Measurements from ENCODE around the gene TCF4. TPM values are rescaled to one million over a fixed set of nuclear protein-coding genes. Genes with fewer than 3 reads are reported as not detected.

TCF4 gene
- total RNA-seq, 1 donor from 2014 or later = 56.8 TPM

DNA sequence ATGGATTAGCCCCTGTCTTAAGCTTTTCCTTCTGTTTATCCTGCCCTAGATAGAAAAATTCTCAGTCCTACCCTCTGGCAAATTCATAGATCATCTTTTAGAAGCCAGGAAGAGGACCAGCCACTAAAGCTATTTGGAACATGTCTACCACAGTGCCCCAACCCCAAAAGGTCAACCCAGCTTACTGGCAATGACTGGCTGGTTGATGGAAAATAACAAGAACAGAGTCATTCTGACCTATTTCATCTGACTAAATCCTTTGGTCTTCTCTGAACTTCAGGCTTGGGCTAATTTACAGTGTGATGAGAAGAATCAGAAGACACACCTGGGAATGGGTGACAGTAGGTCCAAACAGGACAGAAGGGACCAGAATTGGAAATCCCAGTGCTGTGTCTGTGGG is 401.4 kb downstream of the TCF4 start:
- no peak for DNase-seq (ENCODE audit: low spot score, unreplicated experiment)
- Mint-ChIP-seq H3K4me3 (ENCODE audit: low read depth) (no peak overlapping the region), H3K9me3 (ENCODE audit: low read depth) (no peaks in the 10 kb centered on the region), H3K4me1 (ENCODE audit: low read depth) (peaks cover 1% of the 10 kb centered on the region), H3K36me3 (ENCODE audit: insufficient read depth) (no peaks in the 10 kb centered on the region), H3K27ac (no peak overlapping the region), H3K27me3 (peaks cover 6% of the 10 kb centered on the region)
- TF ChIP-seq, protein P1, sequence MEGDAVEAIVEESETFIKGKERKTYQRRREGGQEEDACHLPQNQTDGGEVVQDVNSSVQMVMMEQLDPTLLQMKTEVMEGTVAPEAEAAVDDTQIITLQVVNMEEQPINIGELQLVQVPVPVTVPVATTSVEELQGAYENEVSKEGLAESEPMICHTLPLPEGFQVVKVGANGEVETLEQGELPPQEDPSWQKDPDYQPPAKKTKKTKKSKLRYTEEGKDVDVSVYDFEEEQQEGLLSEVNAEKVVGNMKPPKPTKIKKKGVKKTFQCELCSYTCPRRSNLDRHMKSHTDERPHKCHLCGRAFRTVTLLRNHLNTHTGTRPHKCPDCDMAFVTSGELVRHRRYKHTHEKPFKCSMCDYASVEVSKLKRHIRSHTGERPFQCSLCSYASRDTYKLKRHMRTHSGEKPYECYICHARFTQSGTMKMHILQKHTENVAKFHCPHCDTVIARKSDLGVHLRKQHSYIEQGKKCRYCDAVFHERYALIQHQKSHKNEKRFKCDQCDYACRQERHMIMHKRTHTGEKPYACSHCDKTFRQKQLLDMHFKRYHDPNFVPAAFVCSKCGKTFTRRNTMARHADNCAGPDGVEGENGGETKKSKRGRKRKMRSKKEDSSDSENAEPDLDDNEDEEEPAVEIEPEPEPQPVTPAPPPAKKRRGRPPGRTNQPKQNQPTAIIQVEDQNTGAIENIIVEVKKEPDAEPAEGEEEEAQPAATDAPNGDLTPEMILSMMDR (IDR thresholded peaks at IDR 0.05; ENCODE audit: unreplicated experiment) = no peak

DNA sequence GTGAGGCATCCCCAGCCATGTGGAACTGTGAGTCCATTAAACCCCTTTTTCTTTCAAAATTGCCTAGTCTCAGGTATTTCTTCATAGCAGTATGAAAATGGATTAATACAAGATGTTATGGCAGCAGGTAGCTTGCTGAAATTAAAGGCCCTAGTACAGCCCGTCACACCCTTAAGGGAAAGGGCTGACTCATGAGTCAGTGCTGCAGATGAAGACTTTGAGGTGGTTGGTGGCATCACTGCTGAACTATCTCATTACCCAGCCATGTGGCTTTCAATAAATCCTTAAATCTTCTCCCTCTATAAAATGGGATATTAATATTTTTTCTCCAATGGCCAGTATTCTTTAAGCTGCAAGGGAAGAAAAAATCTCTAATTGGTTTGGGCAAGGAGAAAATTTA is 402.6 kb downstream of the TCF4 start:
- H3K4me1 Mint-ChIP-seq (ENCODE audit: low read depth) = peaks cover 1% of the 10 kb centered on the region
- DNase-seq (ENCODE audit: low spot score, unreplicated experiment) = no peak
- H3K27ac Mint-ChIP-seq = no peak overlapping the region
- no peaks in the 10 kb centered on the region for H3K9me3 Mint-ChIP-seq (ENCODE audit: low read depth)
- no peaks in the 10 kb centered on the region for H3K36me3 Mint-ChIP-seq (ENCODE audit: insufficient read depth)
- H3K4me3 Mint-ChIP-seq (ENCODE audit: low read depth) = no peak overlapping the region
- peaks cover 6% of the 10 kb centered on the region for H3K27me3 Mint-ChIP-seq
- TF ChIP-seq, protein P1 (IDR thresholded peaks at IDR 0.05; ENCODE audit: unreplicated experiment) = no peak

DNA sequence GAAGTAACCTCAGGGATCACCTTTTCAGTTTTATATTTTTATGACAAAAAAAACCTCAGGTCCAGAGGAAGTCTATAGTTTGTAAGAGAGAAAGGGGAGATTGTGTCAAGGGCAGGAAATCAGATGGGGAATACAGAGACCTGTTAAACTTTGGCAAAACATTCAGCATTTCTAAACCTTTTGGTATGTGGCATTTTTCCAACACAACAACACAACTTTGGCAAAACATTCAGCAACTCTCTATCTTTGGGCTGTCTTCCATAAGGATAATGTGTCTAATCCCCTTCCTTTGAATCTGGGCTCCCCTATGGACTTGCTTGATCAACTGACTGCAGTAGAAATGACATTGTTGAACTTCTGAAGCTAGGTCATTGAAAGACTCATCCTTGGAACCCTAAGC is 408.2 kb downstream of the TCF4 start:
- Mint-ChIP-seq H3K36me3 (ENCODE audit: insufficient read depth) (no peaks in the 10 kb centered on the region), H3K4me1 (ENCODE audit: low read depth) (no peaks in the 10 kb centered on the region), H3K4me3 (ENCODE audit: low read depth) (no peak overlapping the region), H3K27ac (no peak overlapping the region), H3K27me3 (peaks cover 3% of the 10 kb centered on the region), H3K9me3 (ENCODE audit: low read depth) (peaks cover 11% of the 10 kb centered on the region)
- TF ChIP-seq, protein P1 (IDR thresholded peaks at IDR 0.05; ENCODE audit: unreplicated experiment) = no peak
- no peak for DNase-seq (ENCODE audit: low spot score, unreplicated experiment)

DNA sequence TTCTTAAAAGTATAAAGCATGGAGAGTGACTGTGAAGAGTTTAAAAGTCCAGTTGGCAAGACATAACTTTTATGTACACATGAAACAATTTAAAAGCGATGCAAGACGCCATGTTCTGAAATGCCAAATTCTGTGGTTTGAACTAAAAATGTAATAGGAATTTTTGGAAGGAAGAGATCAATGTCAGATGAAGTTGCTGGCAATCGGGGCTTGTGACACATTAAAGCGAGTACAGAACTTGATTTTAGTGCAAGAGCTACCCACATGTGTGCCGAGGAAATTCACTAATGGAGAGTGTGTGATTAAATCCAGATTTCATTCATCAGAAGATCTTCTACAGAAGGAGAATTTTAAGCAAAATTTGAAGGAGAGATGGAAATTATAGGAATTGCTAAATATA is 408.6 kb downstream of the TCF4 start:
- TF ChIP-seq, protein P1 (IDR thresholded peaks at IDR 0.05; ENCODE audit: unreplicated experiment) = no peak
- Mint-ChIP-seq H3K9me3 (ENCODE audit: low read depth) (peaks cover 12% of the 10 kb centered on the region), H3K27ac (no peak overlapping the region), H3K27me3 (peaks cover 3% of the 10 kb centered on the region), H3K4me1 (ENCODE audit: low read depth) (no peaks in the 10 kb centered on the region), H3K4me3 (ENCODE audit: low read depth) (no peak overlapping the region), H3K36me3 (ENCODE audit: insufficient read depth) (no peaks in the 10 kb centered on the region)
- no peak for DNase-seq (ENCODE audit: low spot score, unreplicated experiment)

DNA sequence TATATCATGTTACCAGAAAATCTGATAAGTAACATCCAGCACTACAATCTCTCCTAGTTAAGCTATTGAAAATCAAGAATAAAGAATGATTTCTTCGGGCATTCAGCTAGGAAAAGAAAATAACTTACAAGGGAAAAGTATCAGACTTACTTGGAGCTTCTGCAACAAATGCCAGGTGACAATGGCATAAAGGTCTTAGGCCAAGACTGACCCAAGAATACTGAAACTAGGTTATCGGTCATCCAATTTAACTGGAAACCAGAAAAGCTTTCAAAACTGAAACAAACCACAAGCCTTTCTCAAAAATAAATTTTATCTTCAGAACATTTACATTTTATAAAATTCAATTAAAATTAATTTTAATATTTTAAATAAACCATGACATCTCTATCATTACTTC is 414.7 kb downstream of the TCF4 start:
- DNase-seq (ENCODE audit: low spot score, unreplicated experiment) = no peak
- H3K36me3 Mint-ChIP-seq (ENCODE audit: insufficient read depth) = peaks cover 2% of the 10 kb centered on the region
- no peaks in the 10 kb centered on the region for H3K27me3 Mint-ChIP-seq
- peaks cover 26% of the 10 kb centered on the region for H3K9me3 Mint-ChIP-seq (ENCODE audit: low read depth)
- H3K4me3 Mint-ChIP-seq (ENCODE audit: low read depth) = no peak overlapping the region
- TF ChIP-seq, protein P1 (IDR thresholded peaks at IDR 0.05; ENCODE audit: unreplicated experiment) = no peak
- H3K4me1 Mint-ChIP-seq (ENCODE audit: low read depth) = no peaks in the 10 kb centered on the region
- no peak overlapping the region for H3K27ac Mint-ChIP-seq

Small RNA genes within 50 kb of the gene (microRNA-seq; reads per million reads assigned to microRNA genes)
- gene MIR4529 (ENCODE audit: borderline number of aligned reads, unreplicated experiment) = not detected
